GM21360 (cell line): Measurements from ENCODE around the gene LRP6.
"Not testable (repeated sequence)": the region's sequence is repeated elsewhere in the genome, so short reads cannot be mapped to it uniquely, and the experiment has no call there.

Source experiments
- ATAC-seq: cut with Tn5 transposase; IDR thresholded peaks from one replicate; pipeline ENCODE4 v1.9.1; 2021; ENCODE audit warnings: mild to moderate bottlenecking, moderate library complexity; ENCODE audit not compliant: unreplicated experiment

Gene LRP6

GRCh38 chr12:12182703-12183365 is 84.0 kb downstream of the LRP6 start:
- no peak for ATAC-seq

- ATAC-seq, result no peak
Observed at GRCh38 chr12:12181511-12181910, 85.3 kb downstream of the LRP6 start.

- no peak for ATAC-seq
Observed at GRCh38 chr12:12180575-12180974, 86.3 kb downstream of the LRP6 start.

GRCh38 chr12:12180136-12180535 is 86.7 kb downstream of the LRP6 start:
- no peak for ATAC-seq

- no peak for ATAC-seq
Observed at GRCh38 chr12:12178559-12178958, 88.3 kb downstream of the LRP6 start.

GRCh38 chr12:12176402-12176801 is 90.4 kb downstream of the LRP6 start:
- ATAC-seq, result no peak

GRCh38 chr12:12171991-12172511 is 94.8 kb downstream of the LRP6 start:
- ATAC-seq, result peak; percentile 52

GRCh38 chr12:12167847-12168246 is 99.0 kb downstream of the LRP6 start:
- ATAC-seq, result no peak

- no peak for ATAC-seq
Observed at GRCh38 chr12:12166751-12167150, 100.1 kb downstream of the LRP6 start.

GRCh38 chr12:12159988-12160387 is 106.9 kb downstream of the LRP6 start:
- ATAC-seq, result no peak

GRCh38 chr12:12158858-12159257 is 108.0 kb downstream of the LRP6 start:
- ATAC-seq, result no peak

GRCh38 chr12:12157424-12157823 is 109.4 kb downstream of the LRP6 start:
- no peak for ATAC-seq

GRCh38 chr12:12156828-12157227 is 110.0 kb downstream of the LRP6 start:
- no peak for ATAC-seq

- no peak for ATAC-seq
Observed at GRCh38 chr12:12156116-12156515, 110.7 kb downstream of the LRP6 start.

- ATAC-seq, result no peak
Observed at GRCh38 chr12:12153596-12153995, 113.2 kb downstream of the LRP6 start.

GRCh38 chr12:12147111-12147510 is 119.7 kb downstream of the LRP6 start:
- no peak for ATAC-seq

GRCh38 chr12:12144531-12144930 is 122.3 kb downstream of the LRP6 start:
- not testable (repeated sequence) for ATAC-seq

- no peak for ATAC-seq
Observed at GRCh38 chr12:12141000-12141399, 125.8 kb downstream of the LRP6 start.

- ATAC-seq, result no peak
Observed at GRCh38 chr12:12138203-12139154, 128.4 kb downstream of the LRP6 start.

GRCh38 chr12:12133785-12134184 is 133.1 kb downstream of the LRP6 start:
- no peak for ATAC-seq

GRCh38 chr12:12133259-12133658 is 133.6 kb downstream of the LRP6 start:
- ATAC-seq, result no peak

- no peak for ATAC-seq
Observed at GRCh38 chr12:12128670-12129069, 138.2 kb downstream of the LRP6 start.
